Trophoblast cell (in vitro differentiated cells and primary cell): Measurements from ENCODE around the gene EFNA4.
A peak's percentile ranks its signal among the peaks of the same experiment; 100 is the strongest.

Source experiments
- DNase-seq, 2 donors: peaks; one replicate each; pipeline ENCODE4 v3.0.0-alpha.2; 2016
- H2AFZ ChIP-seq: 2 replicates; pipeline ENCODE4 v1.6.1; 2013; ENCODE audit warnings: low read length, moderate library complexity, mild to moderate bottlenecking; ENCODE audit not compliant: insufficient read depth, poor library complexity
- H2AK5ac ChIP-seq: 2 replicates; pipeline ENCODE4 v1.6.1; 2013; ENCODE audit warnings: mild to moderate bottlenecking, low read length
- H2BK120ac ChIP-seq: 2 replicates; pipeline ENCODE4 v1.6.1; 2013; ENCODE audit warnings: low read length, mild to moderate bottlenecking, moderate library complexity; ENCODE audit not compliant: insufficient read depth, poor library complexity
- H2BK12ac ChIP-seq: 2 replicates; pipeline ENCODE4 v1.6.1; 2013; ENCODE audit warnings: mild to moderate bottlenecking, low read length, moderate library complexity
- H2BK5ac ChIP-seq: 2 replicates; pipeline ENCODE4 v1.6.1; 2013; ENCODE audit warnings: low read length, low read depth, moderate library complexity, mild to moderate bottlenecking; ENCODE audit not compliant: poor library complexity
- H3K14ac ChIP-seq: 2 replicates; pipeline ENCODE4 v1.6.1; 2013; ENCODE audit warnings: mild to moderate bottlenecking, low read length
- H3K18ac ChIP-seq: 2 replicates; pipeline ENCODE4 v1.6.1; 2013; ENCODE audit warnings: mild to moderate bottlenecking, low read length
- H3K23ac ChIP-seq: 2 replicates; pipeline ENCODE4 v1.6.1; 2013; ENCODE audit warnings: low read length
- H3K27ac ChIP-seq: 2 replicates; pipeline ENCODE4 v1.5.1; 2013; ENCODE audit warnings: low read depth, mild to moderate bottlenecking, inconsistent platforms, low read length, moderate library complexity
- H3K27me3 ChIP-seq: 2 replicates; pipeline ENCODE4 v1.6.1; 2013; ENCODE audit warnings: inconsistent platforms, mild to moderate bottlenecking, low read length, moderate library complexity; ENCODE audit not compliant: insufficient read depth
- H3K36me3 ChIP-seq, 2 experiments: 1 replicate in 1 of 2; 2 replicates in 1 of 2; pipeline ENCODE4 v1.6.1; 2013; ENCODE audit warnings: low read length in 2 of 2, mild to moderate bottlenecking in 2 of 2, moderate library complexity in 1 of 2; ENCODE audit not compliant: insufficient read depth in 2 of 2, control insufficient read depth in 1 of 2
- H3K4ac ChIP-seq: 2 replicates; pipeline ENCODE4 v1.6.1; 2013; ENCODE audit warnings: low read depth, mild to moderate bottlenecking, low read length, moderate library complexity
- H3K4me1 ChIP-seq, 2 experiments: 1 replicate in 1 of 2; 2 replicates in 1 of 2; pipeline ENCODE4 v1.6.1; 2013; ENCODE audit warnings: low read length in 2 of 2, mild to moderate bottlenecking in 2 of 2, moderate library complexity in 1 of 2; ENCODE audit not compliant: insufficient read depth in 2 of 2, control insufficient read depth in 1 of 2
- H3K4me2 ChIP-seq: 2 replicates; pipeline ENCODE4 v1.6.1; 2013; ENCODE audit warnings: inconsistent platforms, mild to moderate bottlenecking, low read length, moderate library complexity
- H3K4me3 ChIP-seq: 2 replicates; pipeline ENCODE4 v1.5.1; 2013; ENCODE audit warnings: mild to moderate bottlenecking, low read depth, low read length, inconsistent platforms
- H3K79me1 ChIP-seq: one replicate; pipeline ENCODE4 v1.6.1; 2013; ENCODE audit warnings: low read length
- H3K79me2 ChIP-seq: 2 replicates; pipeline ENCODE4 v1.6.1; 2013; ENCODE audit warnings: low read length, mild to moderate bottlenecking; ENCODE audit not compliant: control insufficient read depth, insufficient read depth, poor library complexity
- H3K9ac ChIP-seq: 2 replicates; pipeline ENCODE4 v1.6.1; 2013; ENCODE audit warnings: mild to moderate bottlenecking, low read length
- H3K9me3 ChIP-seq: 2 replicates; pipeline ENCODE4 v1.6.1; 2013; ENCODE audit warnings: low read depth, mild to moderate bottlenecking, control low read depth, inconsistent platforms, low read length; ENCODE audit not compliant: insufficient read depth
- H4K12ac ChIP-seq: 2 replicates; pipeline ENCODE4 v1.6.1; 2013; ENCODE audit warnings: low read depth, mild to moderate bottlenecking, low read length, moderate library complexity
- H4K8ac ChIP-seq: 2 replicates; pipeline ENCODE4 v1.6.1; 2013; ENCODE audit warnings: low read depth, mild to moderate bottlenecking, low read length, moderate library complexity
- H4K91ac ChIP-seq: one replicate; pipeline ENCODE4 v1.6.1; 2013; ENCODE audit warnings: low read depth, mild to moderate bottlenecking, low read length, moderate library complexity
- WGBS: extraction: QIAGEN DNeasy Blood & Tissue Kit; methylation state at CpG from one replicate; pipeline ENCODE4 v1.1.7; 2013; ENCODE audit warnings: missing lambda C conversion rate; ENCODE audit not compliant: insufficient read length, insufficient coverage; ENCODE audit errors: extremely low coverage; 5-methylcytosine and 5-hydroxymethylcytosine counted together

Gene EFNA4

DNA sequence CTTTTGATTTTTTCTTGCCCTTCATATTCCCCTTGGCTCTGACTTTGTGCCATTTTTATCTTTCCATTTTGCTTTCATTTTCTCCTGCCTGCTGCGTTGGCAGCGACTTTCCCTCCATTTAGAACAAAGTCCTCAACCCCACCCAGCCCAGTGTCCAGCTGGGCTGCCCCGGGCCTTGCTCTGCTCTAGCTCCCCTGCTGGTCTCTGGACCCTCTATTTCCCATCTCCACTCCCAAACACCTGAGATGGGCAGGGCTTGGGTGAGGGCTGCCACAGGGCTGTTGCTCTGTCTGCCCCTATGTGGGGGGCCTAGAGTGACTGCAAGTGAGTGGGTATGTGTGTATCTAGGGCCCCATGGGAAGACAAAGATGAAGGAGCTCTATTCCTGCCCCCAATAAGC, 19.7 kb upstream of the EFNA4 start:
- H3K4me1 ChIP-seq = peaks cover 0 to 4% of the 10 kb centered on the region in 2 experiments
- no peak overlapping the region for H3K14ac ChIP-seq
- no CpG with 5 or more reads among the region's 3 CpGs for WGBS
- H4K8ac ChIP-seq = no peak overlapping the region
- no peak overlapping the region for H3K23ac ChIP-seq
- no peak overlapping the region for H4K12ac ChIP-seq
- no peak overlapping the region for H3K27ac ChIP-seq
- H3K36me3 ChIP-seq = no peaks in the 10 kb centered on the region
- H3K27me3 ChIP-seq = no peaks in the 10 kb centered on the region
- H3K79me1 ChIP-seq = peaks cover 3% of the 10 kb centered on the region
- no peaks in the 10 kb centered on the region for H3K79me2 ChIP-seq
- H3K9me3 ChIP-seq = no peaks in the 10 kb centered on the region
- H2BK12ac ChIP-seq = no peak overlapping the region
- no peak for DNase-seq
- H4K91ac ChIP-seq = peak overlapping the region; percentile 8
- H3K4me2 ChIP-seq = no peak overlapping the region
- H2BK5ac ChIP-seq = no peak overlapping the region
- no peak overlapping the region for H3K9ac ChIP-seq
- no peak overlapping the region for H3K4ac ChIP-seq
- no peak overlapping the region for H2AFZ ChIP-seq
- H3K18ac ChIP-seq = no peak overlapping the region
- no peak overlapping the region for H3K4me3 ChIP-seq
- H2AK5ac ChIP-seq = no peak overlapping the region
- no peak overlapping the region for H2BK120ac ChIP-seq

DNA sequence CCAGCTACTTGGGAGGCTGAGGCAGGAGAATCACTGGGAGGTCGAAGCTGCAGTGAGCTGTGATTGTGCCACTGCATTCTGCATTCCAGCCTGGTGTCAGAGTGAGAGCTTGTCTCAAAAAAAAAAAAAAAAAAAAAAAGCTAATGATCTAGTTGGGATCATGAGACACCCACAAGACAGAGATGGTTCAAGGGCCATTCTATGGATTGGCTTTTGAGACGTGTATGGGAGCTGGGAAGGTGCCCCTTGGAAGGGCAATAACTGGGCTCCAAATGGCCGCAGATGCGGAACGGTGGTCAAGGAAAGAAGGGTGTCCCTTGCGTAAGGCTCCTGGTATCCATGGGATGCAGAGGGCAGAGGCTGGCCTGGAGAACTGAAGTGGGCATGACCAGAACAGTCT, 19.2 kb upstream of the EFNA4 start:
- Histone ChIP-seq H2BK5ac (no peak overlapping the region), H3K9me3 (no peaks in the 10 kb centered on the region), H3K4me3 (no peak overlapping the region), H3K36me3 (no peaks in the 10 kb centered on the region), H2BK120ac (no peak overlapping the region), H3K79me2 (no peaks in the 10 kb centered on the region), H3K9ac (no peak overlapping the region), H2BK12ac (no peak overlapping the region), H2AK5ac (no peak overlapping the region), H4K12ac (no peak overlapping the region), H3K27ac (no peak overlapping the region), H3K23ac (no peak overlapping the region), H2AFZ (peak overlapping the region; percentile 26), H3K4me1 (peaks cover 0 to 4% of the 10 kb centered on the region in 2 experiments), H3K27me3 (no peaks in the 10 kb centered on the region), H4K91ac (no peak overlapping the region), H3K79me1 (peaks cover 3% of the 10 kb centered on the region), H3K14ac (no peak overlapping the region), H3K4me2 (no peak overlapping the region), H4K8ac (peak overlapping the region; percentile 4), H3K4ac (no peak overlapping the region), H3K18ac (no peak overlapping the region)
- no peak for DNase-seq
- WGBS = no CpG with 5 or more reads among the region's 6 CpGs

GRCh38 chr1:155044812-155045657, 18.5 kb upstream of the EFNA4 start:
- H3K9me3 ChIP-seq = no peaks in the 10 kb centered on the region
- H3K79me1 ChIP-seq = peaks cover 3% of the 10 kb centered on the region
- no peak overlapping the region for H3K4ac ChIP-seq
- no CpG with 5 or more reads among the region's 7 CpGs for WGBS
- no peak overlapping the region for H2BK5ac ChIP-seq
- no peaks in the 10 kb centered on the region for H3K79me2 ChIP-seq
- peaks cover 4 to 8% of the 10 kb centered on the region in 2 experiments for H3K4me1 ChIP-seq
- no peak overlapping the region for H3K18ac ChIP-seq
- H4K12ac ChIP-seq = no peak overlapping the region
- DNase-seq = peak; percentile 87 to 88
- no peak overlapping the region for H4K91ac ChIP-seq
- no peak overlapping the region for H2BK120ac ChIP-seq
- H2BK12ac ChIP-seq = no peak overlapping the region
- H3K4me3 ChIP-seq = no peak overlapping the region
- H3K23ac ChIP-seq = no peak overlapping the region
- H3K36me3 ChIP-seq = no peaks in the 10 kb centered on the region
- H3K27ac ChIP-seq = no peak overlapping the region
- H3K27me3 ChIP-seq = no peaks in the 10 kb centered on the region
- H3K4me2 ChIP-seq = no peak overlapping the region
- H2AK5ac ChIP-seq = no peak overlapping the region
- peak overlapping the region; percentile 4 for H4K8ac ChIP-seq
- peak overlapping the region; percentile 26 for H2AFZ ChIP-seq
- no peak overlapping the region for H3K9ac ChIP-seq
- no peak overlapping the region for H3K14ac ChIP-seq

DNA sequence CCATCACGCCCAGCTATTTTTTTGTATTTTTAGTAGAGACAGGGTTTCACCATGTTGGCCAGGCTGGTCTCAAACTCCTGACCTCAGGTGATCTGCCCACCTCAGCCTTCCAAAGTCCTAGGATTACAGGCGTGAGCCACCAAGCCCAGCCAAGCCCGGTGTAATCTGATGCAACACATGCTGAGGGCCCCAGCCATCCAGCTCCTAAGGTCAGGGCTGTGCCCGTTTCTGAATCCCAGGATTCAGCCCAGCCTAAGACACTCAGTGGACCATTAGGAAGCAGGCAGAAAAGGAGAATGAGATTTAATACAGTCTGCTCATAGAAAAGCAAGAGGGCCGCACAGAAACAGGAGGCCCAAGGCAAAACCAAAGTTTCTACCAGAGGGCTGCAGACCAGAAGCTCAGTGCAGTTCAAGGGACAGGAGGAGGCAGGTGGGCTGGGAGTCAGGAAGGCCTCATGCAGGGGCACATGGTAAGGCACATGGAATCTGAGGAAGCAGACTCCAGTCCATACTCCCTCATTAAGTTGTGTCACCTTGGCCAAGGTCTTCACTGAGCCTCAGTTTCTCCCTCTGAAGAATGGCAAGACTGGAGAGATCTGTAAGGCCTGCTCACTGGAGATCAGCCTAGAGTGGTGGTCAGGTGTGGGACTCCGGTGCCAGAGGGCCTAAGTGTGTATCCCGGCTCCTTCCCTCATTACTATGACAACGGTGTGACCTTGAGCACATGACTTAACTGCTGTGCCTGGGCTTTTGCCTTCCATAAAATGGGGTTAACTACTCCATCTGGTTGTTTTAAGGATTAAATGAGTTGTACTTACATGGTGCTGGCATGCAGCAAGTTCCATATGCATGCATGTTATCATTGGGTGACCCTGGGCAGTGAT, 14.8 kb upstream of the EFNA4 start:
- no peak for DNase-seq
- Histone ChIP-seq H3K9me3 (no peaks in the 10 kb centered on the region), H3K14ac (no peak overlapping the region), H3K27me3 (no peaks in the 10 kb centered on the region), H3K9ac (no peak overlapping the region), H4K8ac (no peak overlapping the region), H3K79me1 (peaks cover 9% of the 10 kb centered on the region), H3K23ac (no peak overlapping the region), H3K4me1 (peaks cover 15 to 29% of the 10 kb centered on the region in 2 experiments), H3K36me3 (no peaks in the 10 kb centered on the region), H3K4me2 (no peak overlapping the region), H3K18ac (no peak overlapping the region), H2BK12ac (no peak overlapping the region), H4K12ac (no peak overlapping the region), H3K79me2 (peaks cover 4% of the 10 kb centered on the region), H2AK5ac (no peak overlapping the region), H2AFZ (no peak overlapping the region), H3K27ac (no peak overlapping the region), H3K4me3 (no peak overlapping the region), H4K91ac (no peak overlapping the region), H2BK5ac (no peak overlapping the region), H3K4ac (no peak overlapping the region), H2BK120ac (no peak overlapping the region)
- WGBS = no CpG with 5 or more reads among the region's 8 CpGs
